ENCODE data around the gene RAB40C.

RAB40C gene

DNA sequence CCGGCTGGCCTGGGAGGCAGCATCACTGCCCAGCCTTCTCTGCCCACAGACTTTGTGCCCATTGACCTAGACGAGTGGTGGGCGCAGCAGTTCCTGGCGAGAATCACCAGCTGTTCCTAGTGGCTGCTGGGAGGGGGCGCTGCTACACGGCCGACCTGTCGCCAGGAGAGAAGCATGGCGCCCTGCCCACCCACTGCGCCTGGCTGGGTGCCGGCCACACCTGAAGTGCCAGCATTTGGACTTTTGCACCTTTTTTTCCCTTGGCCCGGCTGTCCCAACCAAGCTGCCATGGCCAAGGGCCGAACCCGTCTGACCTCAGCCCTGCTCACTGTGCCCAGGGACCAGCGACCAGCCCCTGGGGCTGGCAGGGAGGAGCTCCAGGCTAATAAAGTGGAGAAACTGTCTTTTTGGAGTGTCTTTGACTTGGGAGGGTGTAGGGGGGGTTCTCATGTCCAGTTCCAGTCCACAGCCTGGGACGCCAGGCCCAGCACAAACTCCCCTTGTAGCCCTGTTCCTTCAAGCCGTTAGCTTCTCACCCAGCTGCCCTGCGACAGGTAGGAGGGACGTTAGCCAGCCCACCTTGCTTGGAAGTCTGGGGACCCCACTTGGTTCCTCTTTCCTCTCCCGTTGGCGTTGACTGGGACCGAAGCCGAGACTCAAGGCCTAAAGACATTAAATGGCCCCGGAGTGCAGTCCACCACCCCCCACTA, 58.4 kb downstream of the RAB40C start:
- no peak for TF ChIP-seq FOXP2 (optimal IDR thresholded peaks at IDR 0.05; ENCODE audit: borderline replicate concordance, extremely low read depth, extremely low read length, insufficient read depth)
- TF ChIP-seq REST (IDR thresholded peaks at IDR 0.05; ENCODE audit: insufficient read depth in 1 of 2, low read depth in 2 of 2, low read length in 2 of 2) = no peak
- no peak for TF ChIP-seq POLR2AphosphoS5 (IDR thresholded peaks at IDR 0.05; ENCODE audit: low read depth, low read length)
- TF ChIP-seq TAF1 (IDR thresholded peaks at IDR 0.05; ENCODE audit: borderline replicate concordance, insufficient read depth, low read length) = no peak
- no peak for TF ChIP-seq SIN3A (IDR thresholded peaks at IDR 0.05; ENCODE audit: borderline replicate concordance, insufficient read depth, low read length)

DNA sequence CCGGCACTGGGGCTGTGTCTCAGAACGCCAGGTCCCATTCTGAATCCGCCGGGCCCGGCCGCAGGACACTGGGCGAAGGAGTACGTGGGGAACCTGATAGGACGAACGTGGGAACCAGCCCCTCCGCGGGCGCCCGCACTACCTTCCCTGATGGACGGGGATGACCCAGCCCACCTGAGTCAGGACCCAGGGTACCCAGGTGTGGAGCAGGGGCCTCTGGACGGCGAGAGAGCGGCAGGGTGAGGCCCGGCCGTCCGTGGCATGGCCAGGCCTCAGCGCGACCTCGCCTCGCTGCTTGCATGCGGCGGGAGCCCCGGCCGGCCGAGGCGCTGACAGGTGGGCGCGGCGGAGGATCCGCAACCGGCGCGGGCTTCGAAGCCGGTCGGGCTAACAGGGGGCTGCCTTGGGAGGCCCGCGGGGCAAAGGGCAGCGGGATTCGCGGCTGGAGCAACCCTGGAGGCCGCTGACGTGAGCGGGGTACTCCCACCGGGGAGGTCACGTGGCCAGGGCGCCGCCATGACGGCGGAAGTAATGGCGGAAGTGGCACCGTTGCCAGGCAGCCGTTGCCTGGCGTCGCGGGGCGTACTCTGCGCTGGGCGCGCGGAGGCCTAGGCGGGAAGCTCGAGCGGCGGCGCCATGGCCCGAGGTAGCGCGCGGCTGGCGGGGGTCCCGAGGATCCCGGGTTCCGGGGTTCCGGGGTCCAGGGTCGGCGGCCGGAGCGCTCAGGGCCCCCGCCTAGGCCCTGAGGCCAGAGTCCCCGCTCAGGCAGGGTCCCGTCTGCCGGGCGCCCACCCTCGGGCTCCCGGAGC, 59.1 kb downstream of the RAB40C start, which contains the start of gene WDR90:
Gene WDR90 (plus strand): TSS at position 585 of the 809 bp plus-strand sequence. CDS start 52 bp downstream, at position 637.
- no peak for TF ChIP-seq POLR2AphosphoS5 (IDR thresholded peaks at IDR 0.05; ENCODE audit: low read depth, low read length)

DNA sequence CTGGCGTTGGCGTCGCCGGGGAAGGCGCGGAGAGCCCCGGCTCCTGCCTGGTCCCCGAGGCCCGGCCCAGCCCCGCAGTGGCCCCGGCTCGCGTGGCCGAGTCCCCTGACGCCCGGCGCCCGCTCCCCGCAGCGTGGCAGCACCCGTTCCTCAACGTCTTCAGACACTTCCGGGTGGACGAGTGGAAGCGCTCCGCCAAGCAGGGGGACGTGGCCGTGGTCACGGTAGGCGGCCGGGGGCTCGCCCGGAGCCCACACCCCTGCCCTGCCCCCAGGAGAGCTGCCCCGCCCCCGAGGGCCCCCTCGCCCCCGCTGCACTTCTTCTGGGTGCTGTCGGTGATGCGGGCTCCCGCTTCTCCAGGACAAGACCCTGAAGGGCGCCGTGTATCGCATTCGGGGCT, 59.8 kb downstream of the RAB40C start:
- TF ChIP-seq REST (IDR thresholded peaks at IDR 0.05; ENCODE audit: insufficient read depth in 1 of 2, low read depth in 2 of 2, low read length in 2 of 2) (no peak), TAF1 (IDR thresholded peaks at IDR 0.05; ENCODE audit: borderline replicate concordance, insufficient read depth, low read length) (no peak), SIN3A (IDR thresholded peaks at IDR 0.05; ENCODE audit: borderline replicate concordance, insufficient read depth, low read length) (no peak), POLR2AphosphoS5 (IDR thresholded peaks at IDR 0.05; ENCODE audit: low read depth, low read length) (no peak), FOXP2 (optimal IDR thresholded peaks at IDR 0.05; ENCODE audit: borderline replicate concordance, extremely low read depth, extremely low read length, insufficient read depth) (no peak)

GRCh38 chr16:651844-652243, 62.0 kb downstream of the RAB40C start:
- TF ChIP-seq POLR2AphosphoS5 (IDR thresholded peaks at IDR 0.05; ENCODE audit: low read depth, low read length) = no peak
- TF ChIP-seq SIN3A (IDR thresholded peaks at IDR 0.05; ENCODE audit: borderline replicate concordance, insufficient read depth, low read length) = no peak
- TF ChIP-seq REST (IDR thresholded peaks at IDR 0.05; ENCODE audit: insufficient read depth in 1 of 2, low read depth in 2 of 2, low read length in 2 of 2) = no peak
- TF ChIP-seq FOXP2 (optimal IDR thresholded peaks at IDR 0.05; ENCODE audit: borderline replicate concordance, extremely low read depth, extremely low read length, insufficient read depth) = no peak
- TF ChIP-seq TAF1 (IDR thresholded peaks at IDR 0.05; ENCODE audit: borderline replicate concordance, insufficient read depth, low read length) = no peak

GRCh38 chr16:652454-653305, 62.8 kb downstream of the RAB40C start:
- TF ChIP-seq POLR2AphosphoS5 (IDR thresholded peaks at IDR 0.05; ENCODE audit: low read depth, low read length) (no peak), TAF1 (IDR thresholded peaks at IDR 0.05; ENCODE audit: borderline replicate concordance, insufficient read depth, low read length) (no peak), REST (IDR thresholded peaks at IDR 0.05; ENCODE audit: insufficient read depth in 1 of 2, low read depth in 2 of 2, low read length in 2 of 2) (no peak), SIN3A (IDR thresholded peaks at IDR 0.05; ENCODE audit: borderline replicate concordance, insufficient read depth, low read length) (no peak), FOXP2 (optimal IDR thresholded peaks at IDR 0.05; ENCODE audit: borderline replicate concordance, extremely low read depth, extremely low read length, insufficient read depth) (no peak)
